Astrocyte (in vitro differentiated cells and primary cell): ENCODE measurements around the gene DLL4. TPM values are rescaled to one million over a fixed set of nuclear protein-coding genes. Genes with fewer than 3 reads are reported as not detected.
A peak's percentile ranks its signal among the peaks of the same experiment; 100 is the strongest.

Experiments used
- DNase-seq: peaks from one replicate; pipeline ENCODE4 v3.0.0-alpha.2; 2010; ENCODE audit warnings: low read depth
- FAIRE-seq: peaks from 2 replicates; lab custom pipeline; 2011; peaks lifted over from hg19 to GRCh38; lab: Jason Lieb, UNC
- H2AFZ ChIP-seq: 2 replicates; pipeline ENCODE4 v1.6.0; 2012; ENCODE audit warnings: low read depth, low read length, inconsistent platforms
- H3K27ac ChIP-seq: 2 replicates; pipeline ENCODE4 v1.5.1; 2011; ENCODE audit warnings: low read depth, low read length, inconsistent platforms
- H3K27me3 ChIP-seq: 2 replicates; pipeline ENCODE4 v1.6.0; 2011; ENCODE audit warnings: low read length, inconsistent platforms; ENCODE audit not compliant: insufficient read depth
- H3K36me3 ChIP-seq: 2 replicates; pipeline ENCODE4 v1.5.1; 2011; ENCODE audit warnings: low read length, inconsistent platforms; ENCODE audit not compliant: insufficient read depth
- H3K4me1 ChIP-seq: 2 replicates; pipeline ENCODE4 v1.5.1; 2011; ENCODE audit warnings: low read length, inconsistent platforms; ENCODE audit not compliant: insufficient read depth
- H3K4me2 ChIP-seq: 2 replicates; pipeline ENCODE4 v1.6.0; 2012; ENCODE audit warnings: low read length, inconsistent platforms
- H3K4me3 ChIP-seq: 2 replicates; pipeline ENCODE4 v1.5.1; 2011; ENCODE audit warnings: low read depth, mild to moderate bottlenecking, low read length, inconsistent platforms; ENCODE audit not compliant: insufficient read depth
- H3K79me2 ChIP-seq: 2 replicates; pipeline ENCODE4 v1.6.0; 2012; ENCODE audit warnings: mild to moderate bottlenecking, low read length, inconsistent platforms; ENCODE audit not compliant: insufficient read depth
- H3K9ac ChIP-seq: 2 replicates; pipeline ENCODE4 v1.6.0; 2012; ENCODE audit warnings: mild to moderate bottlenecking, low read length, inconsistent platforms
- H3K9me3 ChIP-seq: 2 replicates; pipeline ENCODE4 v1.5.1; 2012; ENCODE audit warnings: low read depth, mild to moderate bottlenecking, low read length, inconsistent platforms; ENCODE audit not compliant: insufficient read depth
- H4K20me1 ChIP-seq: 2 replicates; pipeline ENCODE4 v1.6.0; 2012; ENCODE audit warnings: low read length, inconsistent platforms; ENCODE audit not compliant: insufficient read depth
- H3K27ac Mint-ChIP-seq: one replicate; pipeline ENCODE4 v1.8.0; 2021; ENCODE audit warnings: mild to moderate bottlenecking, mixed read lengths; ENCODE audit not compliant: unreplicated experiment
- H3K27me3 Mint-ChIP-seq: one replicate; pipeline ENCODE4 v1.8.0; 2021; ENCODE audit warnings: low read depth, mixed read lengths; ENCODE audit not compliant: unreplicated experiment
- H3K36me3 Mint-ChIP-seq: one replicate; pipeline ENCODE4 v1.8.0; 2021; ENCODE audit warnings: low read depth, mixed read lengths; ENCODE audit not compliant: unreplicated experiment
- H3K4me1 Mint-ChIP-seq: one replicate; pipeline ENCODE4 v1.8.0; 2021; ENCODE audit warnings: low read depth, mixed read lengths; ENCODE audit not compliant: unreplicated experiment
- H3K4me3 Mint-ChIP-seq: one replicate; pipeline ENCODE4 v1.8.0; 2021; ENCODE audit warnings: mild to moderate bottlenecking, moderate library complexity, mixed read lengths; ENCODE audit not compliant: unreplicated experiment
- H3K9me3 Mint-ChIP-seq: one replicate; pipeline ENCODE4 v1.8.0; 2021; ENCODE audit warnings: mild to moderate bottlenecking, mixed read lengths; ENCODE audit not compliant: unreplicated experiment
- CTCF ChIP-seq: IDR thresholded peaks from 2 replicates; pipeline ENCODE4 v1.5.1; 2011; ENCODE audit warnings: low read depth, mild to moderate bottlenecking, inconsistent platforms, low read length, moderate library complexity; ENCODE audit not compliant: insufficient read depth
- EZH2 ChIP-seq: IDR thresholded peaks from 2 replicates; pipeline ENCODE4 v1.6.1; 2012; ENCODE audit warnings: mild to moderate bottlenecking, low read length, inconsistent platforms; ENCODE audit not compliant: insufficient read depth
- total RNA-seq: library from RNA; stranded (reverse); gene quantifications from 2 replicates; pipeline ENCODE4 v1.2.1, GENCODE V29; 2021

Gene DLL4
- total RNA-seq, 1 donor from 2014 or later, result 0.09 TPM

DNA sequence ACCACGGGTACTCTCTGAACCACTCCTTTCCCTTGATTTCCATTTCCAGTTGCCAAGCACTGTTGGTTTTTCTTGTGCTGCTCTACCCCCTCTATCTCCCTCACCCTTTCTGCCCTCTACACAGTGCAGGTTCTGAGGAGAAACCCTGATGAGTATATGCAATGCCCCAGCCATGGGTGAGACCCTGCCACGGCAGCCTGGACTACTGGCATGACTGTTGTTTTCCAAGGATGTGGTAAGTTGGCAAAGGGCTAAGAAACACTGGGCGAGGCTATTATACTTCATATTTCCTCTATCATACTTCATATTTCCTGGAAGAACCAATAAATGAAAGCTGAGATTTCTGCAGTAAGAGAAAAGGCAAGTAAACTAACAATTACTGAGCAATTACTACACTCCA, 52.0 kb downstream of the DLL4 start:
- H3K36me3 ChIP-seq, result peaks cover 54% of the 10 kb centered on the region
- no peaks in the 10 kb centered on the region for H3K9me3 ChIP-seq
- no peak overlapping the region for H3K9ac ChIP-seq
- no peak for DNase-seq
- Mint-ChIP-seq H3K9me3 (no peaks in the 10 kb centered on the region), H3K4me1 (peaks cover 58% of the 10 kb centered on the region), H3K36me3 (peaks cover 40% of the 10 kb centered on the region), H3K27ac (no peak overlapping the region), H3K4me3 (no peak overlapping the region), H3K27me3 (no peaks in the 10 kb centered on the region)
- H3K4me3 ChIP-seq, result no peak overlapping the region
- no peak for FAIRE-seq
- no peak overlapping the region for H3K27ac ChIP-seq
- H2AFZ ChIP-seq, result no peak overlapping the region
- peaks cover 40% of the 10 kb centered on the region for H3K4me1 ChIP-seq
- H4K20me1 ChIP-seq, result no peaks in the 10 kb centered on the region
- no peaks in the 10 kb centered on the region for H3K79me2 ChIP-seq
- no peak overlapping the region for H3K4me2 ChIP-seq
- TF ChIP-seq CTCF (no peak), EZH2 (no peak)
- H3K27me3 ChIP-seq, result no peaks in the 10 kb centered on the region

DNA sequence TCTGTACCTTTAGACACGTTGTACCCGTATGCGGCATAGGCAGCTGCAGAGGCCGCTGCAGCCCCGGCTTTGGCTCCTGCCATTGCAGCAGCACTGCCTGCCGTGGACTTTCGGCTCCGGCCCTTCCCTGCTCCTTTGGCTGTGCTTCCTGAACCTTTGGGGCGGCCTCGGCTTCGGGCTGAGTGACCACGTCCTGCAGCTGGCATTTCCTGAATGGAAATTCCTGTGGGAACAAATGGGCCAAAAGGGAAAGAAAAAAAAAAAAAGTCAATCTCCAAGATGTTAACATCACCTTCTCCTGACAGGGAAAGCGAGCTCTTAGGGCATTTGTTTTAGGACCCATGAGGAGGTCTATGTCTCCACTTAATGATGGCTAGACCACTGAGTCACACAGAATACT, 53.7 kb downstream of the DLL4 start:
- H3K27ac ChIP-seq, result peak overlapping the region; percentile 91
- FAIRE-seq, result peak; percentile 83

More for the DNA sequence above, 53.7 kb downstream of the DLL4 start:
- Histone ChIP-seq H2AFZ (no peak overlapping the region), H3K4me1 (peaks cover 40% of the 10 kb centered on the region), H3K9me3 (no peaks in the 10 kb centered on the region), H3K36me3 (peaks cover 55% of the 10 kb centered on the region), H3K27me3 (no peaks in the 10 kb centered on the region), H3K79me2 (no peaks in the 10 kb centered on the region), H4K20me1 (no peaks in the 10 kb centered on the region), H3K4me3 (peak overlapping the region; percentile 26), H3K4me2 (peak overlapping the region; percentile 62), H3K9ac (peak overlapping the region; percentile 40)
- H3K4me3 Mint-ChIP-seq, result no peak overlapping the region
- peak overlapping the region; percentile 82 for H3K27ac Mint-ChIP-seq
- no peaks in the 10 kb centered on the region for H3K9me3 Mint-ChIP-seq
- peaks cover 44% of the 10 kb centered on the region for H3K36me3 Mint-ChIP-seq
- TF ChIP-seq EZH2, result no peak
- TF ChIP-seq CTCF, result no peak
- peaks cover 52% of the 10 kb centered on the region for H3K4me1 Mint-ChIP-seq
- DNase-seq, result peak; percentile 86
- no peaks in the 10 kb centered on the region for H3K27me3 Mint-ChIP-seq
